GM19397 (cell line): ENCODE results near the gene GAS7.
"Not testable (repeated sequence)": the region's sequence is repeated elsewhere in the genome, so short reads cannot be mapped to it uniquely, and the experiment has no call there.

Source experiments
- ATAC-seq: cut with Tn5 transposase; IDR thresholded peaks from one replicate; pipeline ENCODE4 v1.9.1; 2021; ENCODE audit warnings: mild to moderate bottlenecking, moderate library complexity; ENCODE audit not compliant: unreplicated experiment

The GAS7 gene

GRCh38 chr17:10077561-10078299 lies 120.7 kb downstream of the GAS7 start:
- ATAC-seq = no peak

DNA sequence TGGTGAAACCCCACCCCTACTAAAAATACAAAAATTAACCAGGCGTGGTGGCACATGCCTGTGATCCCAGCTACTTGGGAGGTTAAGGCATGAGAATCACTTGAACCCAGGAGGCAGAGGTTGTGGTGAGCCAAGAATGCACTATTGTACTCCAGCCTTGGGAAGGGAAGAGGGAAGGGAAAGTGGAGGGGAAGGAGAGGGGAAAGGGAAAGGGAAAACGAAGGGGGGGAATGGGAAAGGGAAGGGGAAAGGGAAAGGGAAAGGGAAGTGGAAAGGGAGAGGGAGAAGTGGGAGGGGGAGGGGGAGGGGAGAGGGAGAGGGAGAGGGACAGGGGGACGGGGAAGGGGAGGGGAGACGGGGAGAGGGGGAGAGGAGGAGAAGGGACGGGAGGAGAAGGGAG lies 122.5 kb downstream of the GAS7 start:
- ATAC-seq = no peak

- ATAC-seq = no peak
These were observed 124.5 kb downstream of the GAS7 start for GRCh38 chr17:10073941-10074340.

DNA sequence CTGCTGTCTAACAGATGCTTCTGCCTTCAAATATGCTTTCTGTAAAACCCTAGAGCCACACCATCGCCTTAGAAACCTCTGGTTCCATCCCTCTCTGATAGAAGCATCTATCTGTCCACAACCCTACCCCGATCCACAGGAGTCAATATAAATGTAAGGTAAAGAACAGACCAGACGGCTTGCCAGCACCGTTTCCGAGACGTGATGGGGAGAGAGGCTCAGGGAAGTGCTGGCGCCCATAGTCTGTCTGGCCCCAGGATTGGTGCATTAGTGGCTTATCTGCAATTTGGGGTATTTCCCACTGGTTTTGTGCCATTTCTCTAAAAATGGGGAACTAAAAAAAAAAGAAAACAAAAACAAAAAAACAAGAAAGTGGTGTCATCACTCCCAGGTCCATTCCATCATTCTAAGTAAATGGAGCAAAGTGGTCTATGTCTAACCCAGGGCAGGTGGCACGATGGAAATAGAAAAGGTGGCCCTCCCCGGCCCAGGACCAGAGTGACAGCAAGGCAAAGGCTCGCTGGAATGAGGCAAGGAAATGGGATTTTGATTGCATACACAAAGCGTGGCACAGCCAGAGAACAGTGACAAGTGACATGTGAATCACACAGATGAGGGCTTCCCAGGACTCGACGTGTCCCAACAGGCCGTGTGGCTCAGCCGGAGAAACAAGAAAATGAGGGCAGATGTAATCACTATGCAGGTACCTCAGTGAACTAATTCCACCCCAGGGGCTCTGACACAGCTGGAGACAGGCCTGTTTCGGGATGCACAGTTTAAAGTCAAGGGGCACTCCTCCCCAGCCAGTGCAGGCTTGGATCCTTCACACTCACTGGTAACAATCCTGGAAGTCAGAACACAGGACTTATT lies 125.6 kb downstream of the GAS7 start:
- no peak for ATAC-seq

GRCh38 chr17:10072086-10072485 lies 126.3 kb downstream of the GAS7 start:
- ATAC-seq = no peak

DNA sequence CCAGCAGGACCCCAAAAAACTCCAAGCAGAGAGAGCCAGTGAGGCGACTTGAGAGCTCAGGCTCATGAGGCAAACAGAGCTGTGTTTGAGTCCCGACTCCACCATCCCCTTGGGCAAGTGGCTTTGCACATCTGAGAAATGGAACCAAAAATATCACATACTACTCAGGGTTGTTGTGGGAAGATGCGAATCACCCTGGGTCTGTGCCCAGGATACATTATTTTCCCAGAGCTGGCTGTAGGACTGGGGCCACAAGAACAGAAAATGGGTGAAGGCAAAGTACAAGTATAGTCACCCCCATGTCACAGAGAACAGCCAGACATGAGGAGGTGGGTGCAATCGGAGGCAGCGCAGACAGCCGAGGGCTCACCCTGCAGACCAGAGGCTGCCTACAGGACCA lies 127.3 kb downstream of the GAS7 start:
- ATAC-seq = no peak

- ATAC-seq = no peak
These were observed 127.7 kb downstream of the GAS7 start for GRCh38 chr17:10070690-10071089.

GRCh38 chr17:10069301-10069700 lies 129.1 kb downstream of the GAS7 start:
- no peak for ATAC-seq

DNA sequence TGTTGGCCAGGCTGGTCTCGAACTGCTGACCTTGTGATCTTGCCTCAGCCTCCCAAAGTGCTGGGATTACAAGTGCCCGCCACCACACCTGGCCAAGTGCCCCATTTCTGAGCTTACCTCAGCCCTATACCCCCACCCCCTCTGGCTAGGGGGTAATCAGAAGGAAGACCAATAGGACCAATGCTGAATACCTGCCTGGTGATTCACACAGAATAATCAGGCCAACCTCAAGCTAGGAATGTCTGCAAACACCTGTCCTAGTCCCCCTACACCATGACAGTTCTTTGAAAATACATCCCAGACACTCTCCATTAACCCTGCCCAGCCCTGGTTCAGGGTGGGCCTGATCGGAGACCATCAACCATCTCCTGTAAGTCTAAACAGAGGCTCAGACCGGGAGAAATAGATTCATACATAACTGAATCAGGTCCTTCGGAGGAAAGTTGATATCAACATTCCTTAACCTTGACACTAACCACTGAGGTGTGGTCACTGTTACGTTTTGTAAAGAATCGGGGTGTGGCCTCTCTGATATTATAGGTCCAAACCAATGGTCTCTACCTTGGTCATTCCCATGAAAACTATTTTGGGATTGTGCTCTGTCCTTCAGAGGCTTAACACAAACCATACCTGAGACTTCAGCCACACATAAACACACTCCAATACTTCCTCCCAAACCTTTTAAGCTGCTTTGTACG lies 130.8 kb downstream of the GAS7 start:
- ATAC-seq = no peak

GRCh38 chr17:10064536-10064935 lies 133.9 kb downstream of the GAS7 start:
- ATAC-seq = no peak

DNA sequence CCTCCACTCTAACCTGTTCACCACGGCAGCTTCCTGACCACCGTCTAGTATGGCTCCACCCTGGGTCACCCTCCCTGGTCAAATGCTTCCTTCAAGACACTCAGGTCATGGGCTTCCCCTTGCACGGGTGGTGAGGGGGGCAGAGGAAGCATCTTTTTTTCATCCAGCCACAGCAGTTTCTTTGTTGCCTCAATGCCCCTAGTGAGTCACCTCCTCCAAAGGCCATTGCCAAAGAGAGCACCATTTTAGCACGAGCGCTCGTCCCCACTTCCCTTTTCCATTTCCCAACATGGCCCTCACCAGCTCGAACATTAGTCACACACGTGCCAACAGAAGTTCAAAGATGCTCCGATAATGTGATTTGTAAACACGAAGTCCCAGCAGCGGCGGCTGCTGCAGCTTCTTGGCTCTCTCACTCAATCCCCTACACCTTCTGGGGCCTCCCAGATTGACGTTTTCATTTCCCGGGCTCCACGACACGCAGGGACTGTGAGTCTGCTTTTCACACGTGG lies 134.6 kb downstream of the GAS7 start:
- ATAC-seq = no peak

DNA sequence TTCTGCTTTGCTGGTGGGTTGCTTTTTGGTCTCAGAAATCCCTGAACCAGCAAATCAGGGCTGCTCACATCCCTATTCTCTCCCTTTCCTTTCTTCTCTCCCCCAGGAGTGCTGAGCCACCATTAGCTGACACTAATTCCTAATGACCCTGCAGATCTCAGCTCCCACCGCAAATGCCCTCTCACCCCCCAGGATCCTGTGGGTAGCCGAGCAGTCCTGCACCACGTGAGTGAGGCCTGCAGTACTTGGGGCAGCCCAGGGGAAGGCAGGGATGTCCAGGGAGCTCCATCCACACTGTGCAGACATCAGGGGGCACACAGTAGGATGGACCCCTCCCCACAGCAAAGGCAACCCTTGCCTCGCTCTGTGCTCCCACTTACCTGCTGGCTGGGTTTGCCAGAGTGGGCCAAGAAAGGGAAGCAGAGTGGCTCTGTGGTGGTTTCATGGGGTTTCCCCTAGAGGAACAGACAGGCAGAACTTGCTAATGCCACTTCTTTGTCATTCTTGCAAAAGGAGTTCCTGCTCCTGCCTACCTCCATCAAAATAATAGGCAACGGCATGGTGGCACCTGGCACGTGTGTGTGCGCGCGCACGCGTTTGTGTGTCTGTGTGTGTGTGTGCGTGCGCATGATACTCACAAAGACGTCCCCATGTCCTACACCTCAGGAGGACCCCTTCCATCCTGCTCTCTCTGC lies 135.6 kb downstream of the GAS7 start:
- ATAC-seq = no peak

DNA sequence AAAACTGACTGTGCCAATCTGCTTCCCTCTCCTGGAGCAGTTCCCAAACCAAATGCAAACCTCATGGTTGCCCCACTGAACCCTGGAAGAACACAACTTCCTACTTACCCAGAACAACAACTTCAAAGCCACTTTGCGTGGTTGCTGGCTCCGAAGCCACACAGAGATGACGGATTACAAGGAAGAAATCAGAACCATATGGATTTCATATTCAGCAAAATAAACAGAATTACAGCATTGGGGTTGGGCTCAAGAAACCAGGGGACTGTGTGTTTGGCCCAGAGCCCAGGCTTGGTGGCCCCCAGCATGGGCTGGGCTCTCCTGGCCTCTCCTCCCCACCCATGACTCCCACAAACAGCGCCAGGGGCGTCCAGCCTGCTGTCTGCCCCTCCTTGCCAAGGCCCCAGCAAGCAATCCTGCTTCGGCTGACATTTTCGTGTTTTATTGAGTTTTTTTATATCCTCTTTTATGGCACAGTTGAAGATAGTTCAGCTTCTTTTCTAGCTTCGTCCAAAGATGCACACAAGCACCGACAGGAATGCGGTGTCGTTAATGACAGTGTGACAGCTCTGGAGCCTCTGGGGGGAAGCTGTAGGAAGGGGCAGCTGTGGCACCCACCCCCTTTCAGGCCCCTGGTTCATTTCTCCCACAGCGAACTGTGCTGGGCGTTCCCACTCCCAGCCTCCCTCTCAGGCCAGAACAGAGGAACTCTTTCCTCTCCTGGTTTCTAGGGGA lies 137.1 kb downstream of the GAS7 start:
- no peak for ATAC-seq

DNA sequence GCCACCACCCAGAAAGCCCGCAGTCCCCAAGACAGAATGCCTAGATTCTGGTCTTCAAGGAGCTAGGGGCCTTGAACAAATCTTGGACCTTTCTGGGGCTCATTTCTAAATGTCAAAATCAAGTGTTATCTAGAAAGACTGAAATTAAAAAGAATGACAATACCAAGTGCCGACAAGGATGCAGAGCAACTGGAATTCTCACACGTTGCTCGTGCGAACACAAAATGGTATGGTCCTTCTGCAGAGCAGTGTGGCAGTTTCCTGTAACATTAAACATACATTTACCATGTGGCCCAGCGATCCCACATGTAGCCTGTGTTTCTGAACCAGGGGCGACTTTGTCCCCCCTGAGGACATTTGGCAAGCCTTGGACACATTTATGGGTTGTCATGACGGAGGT lies 137.9 kb downstream of the GAS7 start:
- ATAC-seq = no peak

- peak; percentile 90 for ATAC-seq
These were observed 138.7 kb downstream of the GAS7 start for GRCh38 chr17:10059684-10060211.

- ATAC-seq = no peak
These were observed 139.3 kb downstream of the GAS7 start for GRCh38 chr17:10058921-10059683.

DNA sequence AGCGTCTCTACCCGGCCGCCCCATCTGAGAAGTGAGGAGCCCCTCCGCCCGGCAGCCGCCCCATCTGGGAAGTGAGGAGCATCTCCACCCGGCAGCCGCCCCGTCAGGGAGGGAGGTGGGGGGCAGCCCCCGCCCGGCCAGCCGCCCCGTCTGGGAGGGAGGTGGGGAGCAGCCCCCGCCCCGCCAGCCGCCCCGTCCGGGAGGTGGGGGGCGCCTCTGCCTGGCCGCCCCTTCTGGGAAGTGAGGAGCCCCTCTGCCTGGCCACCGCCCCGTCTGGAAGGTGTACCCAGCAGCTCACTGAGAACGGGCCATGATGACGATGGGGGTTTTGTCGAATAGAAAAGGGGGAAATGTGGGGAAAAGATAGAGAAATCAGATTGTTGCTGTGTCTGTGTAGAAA lies 140.9 kb downstream of the GAS7 start:
- not testable (repeated sequence) for ATAC-seq

- ATAC-seq = no peak
These were observed 143.0 kb downstream of the GAS7 start for GRCh38 chr17:10055262-10055975.
